RWPE2 (cell line): ENCODE measurements around the gene DOK4.

Experiments used
- ATAC-seq: fragments of 200-7000 bp; cut with Tn5 transposase; 3 replicates; pipeline ENCODE4 v1.9.1; 2021; ENCODE audit warnings: low read depth
- DNase-seq: peaks from one replicate; pipeline ENCODE4 v3.0.0-alpha.2; 2020; ENCODE audit warnings: low spot score
- H3K27ac ChIP-seq: fragments of 450-650 bp; 2 replicates; pipeline ENCODE4 v1.5.1; 2017; ENCODE audit warnings: mild to moderate bottlenecking; ENCODE audit not compliant: poor library complexity, severe bottlenecking
- H3K27me3 ChIP-seq: fragments of 250-450 bp; sonication (Bioruptor Pico); 2 replicates; pipeline ENCODE4 v1.5.1; 2021; ENCODE audit warnings: mild to moderate bottlenecking, moderate library complexity; ENCODE audit not compliant: insufficient read depth, poor library complexity, severe bottlenecking
- H3K36me3 ChIP-seq: fragments of 250-450 bp; sonication (Bioruptor Pico); 2 replicates; pipeline ENCODE4 v1.5.1; 2020; ENCODE audit warnings: low read depth, mild to moderate bottlenecking, moderate library complexity
- H3K4me1 ChIP-seq: fragments of 250-450 bp; sonication (Bioruptor Pico); 2 replicates; pipeline ENCODE4 v1.5.1; 2021; ENCODE audit warnings: mild to moderate bottlenecking, moderate library complexity; ENCODE audit not compliant: insufficient read depth, poor library complexity, severe bottlenecking
- H3K4me3 ChIP-seq: fragments of 250-450 bp; sonication (Bioruptor Pico); 2 replicates; pipeline ENCODE4 v1.5.1; 2021; ENCODE audit warnings: mild to moderate bottlenecking, moderate library complexity; ENCODE audit not compliant: severe bottlenecking
- H3K9me3 ChIP-seq: fragments of 250-450 bp; sonication (Bioruptor Pico); 2 replicates; pipeline ENCODE4 v1.5.1; 2021; ENCODE audit warnings: mild to moderate bottlenecking, moderate library complexity; ENCODE audit not compliant: severe bottlenecking
- TF ChIP-seq, protein P1 (sequence below): fragments of 450-650 bp; IDR thresholded peaks from one replicate; pipeline ENCODE4 v1.5.1; 2017; ENCODE audit warnings: mild to moderate bottlenecking, moderate library complexity; ENCODE audit not compliant: poor library complexity, severe bottlenecking

DOK4 gene

GRCh38 chr16:57435838-57436237 is 50.5 kb downstream of the DOK4 start:
- Histone ChIP-seq H3K4me3 (no peak overlapping the region), H3K36me3 (peaks cover 100% of the 10 kb centered on the region), H3K9me3 (no peaks in the 10 kb centered on the region), H3K27me3 (no peaks in the 10 kb centered on the region), H3K27ac (no peak overlapping the region), H3K4me1 (no peaks in the 10 kb centered on the region)
- DNase-seq: no peak
- TF ChIP-seq, protein P1, sequence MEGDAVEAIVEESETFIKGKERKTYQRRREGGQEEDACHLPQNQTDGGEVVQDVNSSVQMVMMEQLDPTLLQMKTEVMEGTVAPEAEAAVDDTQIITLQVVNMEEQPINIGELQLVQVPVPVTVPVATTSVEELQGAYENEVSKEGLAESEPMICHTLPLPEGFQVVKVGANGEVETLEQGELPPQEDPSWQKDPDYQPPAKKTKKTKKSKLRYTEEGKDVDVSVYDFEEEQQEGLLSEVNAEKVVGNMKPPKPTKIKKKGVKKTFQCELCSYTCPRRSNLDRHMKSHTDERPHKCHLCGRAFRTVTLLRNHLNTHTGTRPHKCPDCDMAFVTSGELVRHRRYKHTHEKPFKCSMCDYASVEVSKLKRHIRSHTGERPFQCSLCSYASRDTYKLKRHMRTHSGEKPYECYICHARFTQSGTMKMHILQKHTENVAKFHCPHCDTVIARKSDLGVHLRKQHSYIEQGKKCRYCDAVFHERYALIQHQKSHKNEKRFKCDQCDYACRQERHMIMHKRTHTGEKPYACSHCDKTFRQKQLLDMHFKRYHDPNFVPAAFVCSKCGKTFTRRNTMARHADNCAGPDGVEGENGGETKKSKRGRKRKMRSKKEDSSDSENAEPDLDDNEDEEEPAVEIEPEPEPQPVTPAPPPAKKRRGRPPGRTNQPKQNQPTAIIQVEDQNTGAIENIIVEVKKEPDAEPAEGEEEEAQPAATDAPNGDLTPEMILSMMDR: no peak
- ATAC-seq: no peak

DNA sequence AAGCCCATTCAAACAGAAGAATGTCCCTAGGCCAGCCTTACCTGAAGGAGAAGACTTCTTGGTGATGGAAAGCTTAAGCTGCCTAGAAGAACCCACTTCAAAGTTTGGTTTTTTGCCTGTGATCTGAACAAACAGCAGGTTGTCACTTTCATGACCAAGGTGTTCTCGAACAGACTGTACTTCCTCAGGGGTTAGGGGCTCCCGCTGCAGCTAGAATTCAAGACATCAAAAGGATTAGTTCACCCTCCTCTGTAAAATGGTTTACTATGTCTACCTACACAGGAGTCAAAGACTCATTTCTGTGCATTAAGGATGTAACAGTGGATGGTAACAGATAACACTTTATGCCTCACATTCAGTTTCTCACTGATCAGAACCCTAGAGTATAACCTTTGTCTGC is 52.3 kb downstream of the DOK4 start:
- no peaks in the 10 kb centered on the region for H3K27me3 ChIP-seq
- H3K9me3 ChIP-seq: no peaks in the 10 kb centered on the region
- no peak overlapping the region for H3K27ac ChIP-seq
- TF ChIP-seq, protein P1: no peak
- H3K36me3 ChIP-seq: peaks cover 93% of the 10 kb centered on the region
- H3K4me3 ChIP-seq: no peak overlapping the region
- DNase-seq: no peak
- no peaks in the 10 kb centered on the region for H3K4me1 ChIP-seq
- ATAC-seq: no peak

- Histone ChIP-seq H3K36me3 (peaks cover 93% of the 10 kb centered on the region), H3K27me3 (no peaks in the 10 kb centered on the region), H3K4me3 (no peak overlapping the region), H3K27ac (no peak overlapping the region), H3K4me1 (no peaks in the 10 kb centered on the region), H3K9me3 (no peaks in the 10 kb centered on the region)
- ATAC-seq: no peak
- no peak for DNase-seq
- TF ChIP-seq, protein P1: no peak
Measured at GRCh38 chr16:57432989-57433388, 53.3 kb downstream of the DOK4 start.

DNA sequence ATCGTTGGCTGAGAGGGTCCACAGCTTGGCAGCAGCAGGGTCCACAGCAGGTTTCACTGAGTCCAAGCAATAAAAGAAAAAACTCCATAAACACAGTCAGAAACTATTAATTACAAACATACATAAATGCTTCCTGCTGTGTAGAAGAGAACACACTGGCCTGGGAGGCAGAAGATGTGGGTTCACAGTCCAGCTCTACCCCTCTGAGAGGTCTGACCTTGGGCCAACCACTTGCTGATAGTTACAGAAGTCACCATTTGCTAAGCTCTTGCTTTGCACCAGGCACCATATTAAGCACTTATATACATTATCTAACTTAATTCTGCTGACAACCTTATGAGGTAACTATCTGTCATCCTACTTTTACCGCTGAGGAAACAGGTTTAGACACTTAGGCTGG is 53.8 kb downstream of the DOK4 start:
- H3K27me3 ChIP-seq: no peaks in the 10 kb centered on the region
- TF ChIP-seq, protein P1: no peak
- peaks cover 93% of the 10 kb centered on the region for H3K36me3 ChIP-seq
- no peaks in the 10 kb centered on the region for H3K4me1 ChIP-seq
- DNase-seq: no peak
- ATAC-seq: no peak
- no peak overlapping the region for H3K27ac ChIP-seq
- H3K4me3 ChIP-seq: no peak overlapping the region
- H3K9me3 ChIP-seq: no peaks in the 10 kb centered on the region

DNA sequence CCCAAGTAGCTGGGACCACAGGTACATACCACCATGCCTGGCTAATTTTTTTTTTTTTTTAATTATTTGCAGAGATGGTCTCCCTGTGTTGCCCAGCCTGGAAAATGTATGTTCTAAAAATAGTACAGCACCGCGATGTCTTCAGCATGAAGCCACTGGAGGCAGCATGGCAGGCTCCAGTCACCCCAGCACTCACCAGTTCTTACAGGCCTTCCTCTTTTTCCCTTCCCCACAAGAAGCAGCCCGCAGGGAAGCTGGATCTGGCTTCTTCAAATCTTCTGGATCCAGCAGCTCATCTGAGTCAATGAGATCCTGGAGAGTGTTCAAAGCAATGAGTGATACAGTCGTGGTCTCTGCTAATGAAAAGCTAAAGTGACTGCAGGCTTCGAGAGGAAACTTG is 55.3 kb downstream of the DOK4 start:
- ATAC-seq (no peak), DNase-seq (no peak)
- no peaks in the 10 kb centered on the region for H3K4me1 ChIP-seq
- H3K9me3 ChIP-seq: no peaks in the 10 kb centered on the region
- H3K27ac ChIP-seq: no peak overlapping the region
- peaks cover 81% of the 10 kb centered on the region for H3K36me3 ChIP-seq
- H3K4me3 ChIP-seq: no peak overlapping the region
- no peaks in the 10 kb centered on the region for H3K27me3 ChIP-seq
- TF ChIP-seq, protein P1: no peak
